NCI-H2171 treated with DMSO at 0.1 percent for 48 hours (cell line): ENCODE measurements around the gene SPATC1L.
"Not testable (repeated sequence)": the region's sequence is repeated elsewhere in the genome, so short reads cannot be mapped to it uniquely, and the experiment has no call there.

Source experiments
- DNase-seq: peaks from one replicate; lab custom pipeline; 2025; lab: John Stamatoyannopoulos, UW

The SPATC1L gene

DNA sequence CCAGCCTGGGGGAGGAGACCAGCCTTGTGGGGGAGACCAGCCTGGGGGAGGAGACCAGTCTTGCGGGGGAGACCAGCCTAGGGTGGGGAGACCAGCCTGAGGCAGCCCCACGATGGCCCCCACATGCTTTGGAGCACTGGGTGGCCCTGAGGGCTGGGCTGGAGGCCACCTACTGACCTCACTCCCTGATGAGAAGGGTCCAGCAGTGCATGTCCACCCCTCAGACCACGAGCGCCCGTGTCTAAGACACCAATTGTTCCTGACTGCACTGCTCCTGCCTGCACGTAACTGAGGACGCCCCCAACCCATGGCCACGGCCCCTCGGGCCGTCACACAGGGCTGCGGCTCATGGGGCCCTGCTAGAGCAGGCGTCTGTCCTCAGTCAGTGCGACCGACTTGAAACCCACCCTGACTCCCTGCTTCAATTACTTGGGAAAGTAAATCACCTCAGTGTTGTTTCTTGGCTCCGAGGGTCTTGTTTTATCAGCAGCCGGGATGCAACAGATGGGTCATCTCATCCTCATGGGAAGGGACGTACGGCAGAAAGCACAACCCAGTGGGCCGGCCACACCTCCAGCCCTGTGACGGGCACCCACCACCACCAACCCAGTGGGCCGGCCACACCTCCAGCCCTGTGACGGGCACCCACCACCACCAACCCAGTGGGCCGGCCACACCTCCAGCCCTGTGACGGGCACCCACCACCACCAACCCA lies at the start of gene SPATC1L:
Gene SPATC1L, minus strand, starts transcription at position 550 of the 715 bp plus-strand sequence. CDS start 1,643 bp downstream, outside the sequence.
- DNase-seq, result peak; percentile 80

DNA sequence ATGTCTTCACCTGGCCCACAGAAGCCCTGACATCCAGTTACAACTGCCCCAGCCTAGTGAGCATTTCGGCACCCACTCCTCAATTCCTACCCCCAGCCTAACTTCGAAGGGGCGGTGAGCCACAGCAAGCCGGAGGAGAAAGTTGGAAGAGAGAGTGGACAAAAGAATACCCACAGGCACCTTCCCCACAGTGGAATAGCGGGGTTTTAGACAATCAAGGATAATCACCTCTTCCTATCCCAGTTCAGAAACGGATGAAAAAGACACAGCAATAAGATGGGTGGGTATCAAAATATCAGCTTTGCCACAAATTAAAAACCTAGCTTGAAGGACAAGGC lies 45.6 kb upstream of the SPATC1L start:
- DNase-seq, result no peak

DNA sequence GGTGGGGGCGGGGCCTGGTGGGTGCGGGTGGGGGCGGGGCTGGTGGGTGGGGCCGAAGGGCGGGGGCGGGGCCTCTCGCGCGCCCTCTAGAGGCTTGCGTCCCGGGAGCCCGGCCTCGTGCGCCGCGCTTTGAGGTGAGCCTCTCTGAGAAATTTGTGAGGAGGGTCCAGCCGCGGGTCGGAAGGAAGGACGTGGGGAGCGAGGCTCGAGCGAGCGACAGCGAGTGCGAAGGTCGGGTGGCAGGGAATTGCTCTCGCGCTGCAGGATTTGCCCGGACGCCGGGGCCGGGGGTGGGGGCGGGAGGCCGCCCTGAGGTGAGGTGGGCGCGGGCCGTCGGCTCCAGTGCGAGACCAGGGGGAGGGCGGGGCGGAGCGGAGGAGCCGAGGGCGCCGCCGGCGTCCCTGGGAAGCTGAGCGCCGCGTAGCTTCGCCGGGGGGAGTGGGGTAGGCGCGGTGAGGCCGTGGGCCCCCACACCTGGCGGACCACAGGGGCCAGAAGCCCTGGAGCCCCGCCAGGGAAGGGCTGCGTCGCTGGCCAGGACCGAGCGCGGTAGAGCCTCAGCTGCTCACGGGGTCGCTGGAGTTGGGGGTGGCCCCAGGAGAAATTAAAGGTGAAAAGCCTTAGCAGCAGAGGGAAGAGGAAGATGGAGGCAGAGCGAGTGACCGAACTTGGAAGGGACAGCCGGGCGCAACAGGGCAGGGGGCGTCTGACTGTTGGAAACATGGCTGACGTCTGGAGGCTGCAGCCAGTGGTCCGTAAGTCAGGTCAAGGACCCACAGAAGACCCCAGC lies 45.1 kb upstream of the SPATC1L start:
- DNase-seq, result peak; percentile 73

DNA sequence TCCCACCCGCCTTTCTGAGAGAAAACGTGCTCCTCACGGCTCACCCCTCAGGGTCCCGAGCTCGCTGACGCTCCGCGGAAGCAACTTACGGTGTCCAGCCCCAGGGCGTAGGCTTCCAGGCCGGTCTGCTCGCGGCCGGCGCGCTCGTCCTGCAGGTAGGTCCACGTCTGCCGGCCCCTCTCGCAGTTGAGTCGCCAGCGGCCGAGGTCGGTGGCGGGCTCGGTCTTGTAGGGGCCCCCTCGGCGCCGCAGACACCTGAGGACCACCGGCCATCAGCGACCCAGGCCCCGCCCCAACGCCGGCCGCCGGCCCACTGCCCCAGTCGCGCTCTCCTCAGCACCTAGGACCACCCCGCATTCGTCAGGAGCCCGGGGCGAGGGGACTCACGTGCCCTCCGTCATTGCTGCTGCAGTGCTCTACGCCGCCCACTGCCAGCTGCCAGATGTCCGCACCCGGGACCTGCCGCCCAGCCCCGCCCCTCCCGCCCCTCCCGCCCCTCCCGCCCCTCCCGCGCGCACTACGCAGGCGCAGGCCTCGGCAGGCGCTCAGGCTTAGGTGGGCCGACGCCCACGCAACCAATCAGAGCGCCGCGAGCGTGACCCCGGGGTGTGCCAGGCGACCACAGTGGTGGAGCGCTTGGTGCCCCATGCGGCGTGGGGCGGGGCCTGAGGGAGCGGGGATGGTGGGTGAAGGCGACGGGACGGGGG lies 44.2 kb upstream of the SPATC1L start, which contains the start of gene LSS:
Gene LSS, minus strand, starts transcription at position 430 of the 707 bp plus-strand sequence. Its CDS starts 29 bp downstream, at position 401.
- peak; percentile 94 for DNase-seq

DNA sequence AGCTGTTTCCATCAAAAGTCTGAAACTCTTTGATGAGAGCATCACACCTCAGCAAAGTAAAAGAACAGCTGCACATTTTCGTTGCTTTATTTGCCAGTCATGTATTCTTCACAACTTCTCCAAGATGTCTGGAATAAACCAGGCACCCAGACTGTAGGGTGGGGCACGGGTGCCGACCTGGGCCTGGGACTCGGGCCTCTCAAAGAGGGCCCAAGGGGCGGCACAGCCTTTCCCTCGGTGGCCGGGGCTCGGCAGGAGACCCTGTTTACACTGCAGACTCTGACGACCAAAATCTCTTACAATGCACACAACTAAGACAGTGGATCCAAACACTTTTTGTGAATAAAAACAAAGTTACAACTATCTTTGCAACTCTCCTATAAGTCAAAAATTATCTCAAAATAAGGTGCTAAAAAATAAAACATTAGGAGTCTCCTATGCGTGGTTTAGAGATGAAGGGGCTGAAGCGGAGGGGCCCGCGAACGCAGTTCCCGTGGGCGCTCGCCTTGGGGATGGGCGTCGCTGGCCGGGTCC lies 43.6 kb upstream of the SPATC1L start:
- DNase-seq, result no peak

DNA sequence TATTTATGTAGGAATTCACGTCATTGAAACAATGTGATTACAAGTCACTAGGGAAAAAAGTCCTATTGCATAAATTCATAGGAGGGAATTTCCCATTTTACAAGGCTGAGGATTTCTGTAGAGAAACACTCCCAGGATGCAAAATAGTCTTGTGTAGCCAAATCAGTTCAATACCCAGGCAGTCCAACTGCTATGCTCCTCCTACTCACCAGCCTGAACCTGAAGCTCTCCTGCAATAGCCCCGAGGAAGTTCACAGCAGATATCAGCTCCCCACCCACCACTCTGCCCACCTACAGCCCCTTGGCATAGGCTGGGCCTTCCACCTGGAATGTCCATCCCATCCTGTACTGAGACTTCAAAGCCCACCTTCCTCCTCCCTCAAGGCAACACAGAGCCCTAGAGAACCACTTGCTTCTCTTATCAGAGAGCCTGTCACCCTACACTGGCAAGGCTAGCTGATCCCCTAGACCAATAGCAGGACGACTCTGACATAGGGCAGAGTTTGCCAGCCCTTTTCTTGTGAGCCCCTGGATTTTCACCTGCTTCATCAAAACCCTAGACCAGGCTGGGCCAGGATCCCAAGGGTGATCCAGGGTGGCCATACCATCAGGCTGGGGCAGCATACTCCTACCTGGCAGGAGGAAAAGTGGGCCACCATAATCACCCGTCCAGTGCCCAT lies 42.8 kb upstream of the SPATC1L start:
- DNase-seq, result no peak

DNA sequence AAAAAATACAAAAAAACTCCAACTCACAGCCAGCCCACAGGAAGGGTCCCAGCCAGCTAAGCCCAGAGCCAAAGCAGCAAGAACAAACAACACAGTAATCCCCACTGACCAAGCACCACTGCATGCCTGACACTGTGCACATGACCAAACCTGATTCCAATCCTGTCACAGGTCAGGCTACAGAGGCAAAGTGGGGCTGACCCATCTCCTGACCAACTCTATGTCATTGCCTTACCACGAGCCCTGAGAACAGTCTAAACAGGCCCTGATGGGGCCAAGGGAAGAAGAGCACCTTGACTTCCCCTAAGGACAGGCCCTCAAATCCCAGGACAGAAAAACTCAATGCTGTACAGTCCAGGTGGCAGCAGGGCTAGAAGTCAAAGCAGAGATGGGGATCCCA lies 41.9 kb upstream of the SPATC1L start:
- no peak for DNase-seq

DNA sequence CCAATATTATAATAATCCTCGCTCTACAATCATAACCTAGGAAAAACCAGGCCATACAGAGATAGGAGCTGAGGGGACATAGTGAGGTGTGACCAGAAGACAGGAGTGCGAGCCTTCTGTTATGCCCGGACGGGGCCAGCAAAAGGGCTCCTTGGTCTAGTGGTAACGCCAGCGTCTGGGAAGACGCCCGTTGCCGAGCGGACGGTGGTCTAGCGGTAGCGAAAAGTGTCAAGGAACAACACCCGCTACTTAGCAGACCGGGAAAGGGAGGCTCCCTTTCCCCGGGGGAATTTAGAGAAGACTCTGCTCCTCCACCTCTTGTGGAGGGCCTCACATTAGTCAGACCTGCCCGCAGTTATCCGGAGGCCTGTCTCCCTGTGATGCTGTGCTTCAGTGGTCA lies 39.4 kb upstream of the SPATC1L start:
- not testable (repeated sequence) for DNase-seq

DNA sequence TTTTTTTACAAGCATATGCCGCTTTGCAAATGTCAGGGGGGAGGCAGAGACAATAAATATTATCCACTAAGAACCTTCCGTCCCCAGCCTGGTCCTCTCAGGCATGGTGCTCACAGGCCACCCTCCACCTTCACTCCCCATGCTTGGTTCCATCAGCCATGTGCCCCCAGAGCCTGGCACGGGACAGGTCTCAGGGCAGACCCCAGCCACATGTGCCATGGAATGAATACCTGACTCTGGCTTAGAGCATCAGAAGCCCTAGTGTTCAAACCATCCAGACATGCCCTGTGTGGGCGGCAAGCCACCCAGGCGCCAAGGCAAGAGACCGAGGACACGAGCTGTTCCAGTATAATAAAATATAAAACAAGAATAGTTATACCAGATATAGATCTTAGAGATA lies 39.0 kb upstream of the SPATC1L start:
- no peak for DNase-seq

DNA sequence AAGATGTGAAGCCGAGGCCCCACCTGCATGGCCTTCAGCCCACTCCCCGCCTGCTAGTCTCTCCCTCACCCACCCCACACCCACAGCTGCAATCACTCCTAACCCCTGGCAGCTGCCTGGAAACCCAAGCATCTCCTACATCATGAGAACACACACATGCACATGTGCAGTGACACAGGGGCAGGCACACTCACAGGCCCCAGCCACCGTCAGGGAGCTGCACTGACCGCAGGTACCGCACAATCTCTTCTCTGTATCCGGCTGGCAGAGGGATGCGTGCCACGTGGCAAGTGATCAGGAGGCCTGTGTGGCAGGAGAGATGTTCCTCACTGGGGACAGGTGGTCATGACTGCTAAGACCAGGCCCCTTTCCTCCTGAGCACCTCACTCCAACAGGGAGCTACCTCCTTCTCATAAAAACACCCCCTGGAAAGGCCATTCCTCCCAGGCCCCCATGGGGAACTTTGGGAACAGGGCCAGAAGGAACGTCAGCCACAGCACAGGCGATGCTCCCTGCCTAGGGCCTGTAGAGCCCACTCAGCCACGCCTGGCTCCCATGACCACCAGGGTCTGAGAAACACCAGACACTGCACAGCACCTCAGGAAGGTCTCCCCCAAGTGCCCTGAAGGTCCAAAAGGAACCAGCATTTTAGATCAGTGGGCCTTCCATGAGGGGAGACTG lies 38.3 kb upstream of the SPATC1L start:
- DNase-seq, result no peak

DNA sequence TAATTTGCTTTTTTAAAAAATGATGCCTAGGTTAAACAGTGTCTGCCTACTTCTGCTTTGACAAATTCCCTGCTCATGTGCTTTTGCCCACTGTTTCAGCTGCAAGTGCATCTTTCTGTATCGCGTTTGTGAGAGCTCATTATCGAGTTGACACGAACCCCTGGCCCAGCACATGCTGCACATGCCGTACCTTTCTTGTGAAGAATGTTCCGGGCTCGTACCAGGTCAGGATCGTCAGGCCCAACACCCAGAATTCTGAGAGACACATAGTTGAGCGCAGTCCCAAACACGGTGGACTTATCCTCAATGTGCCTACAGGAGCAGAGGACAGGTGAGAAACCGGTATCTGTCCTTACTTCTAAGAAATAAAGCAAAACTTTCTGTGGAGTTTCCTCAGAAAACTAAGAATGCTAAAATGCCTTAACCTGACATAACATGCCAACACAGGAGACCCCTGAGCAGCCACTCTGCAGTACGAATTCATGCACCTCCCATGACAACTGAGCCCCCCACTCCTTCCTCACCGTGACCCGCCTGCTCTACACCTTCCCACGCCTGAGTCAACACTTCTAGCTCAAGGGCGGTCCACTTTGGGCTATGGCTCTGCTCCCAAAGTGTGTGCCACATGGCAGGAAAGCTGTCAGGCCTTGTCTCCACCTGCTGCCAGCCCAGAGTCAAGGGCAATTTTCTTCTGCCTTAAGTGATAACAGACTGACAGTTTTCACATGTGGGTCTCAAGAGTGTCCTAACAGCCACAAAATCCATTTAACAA lies 37.6 kb upstream of the SPATC1L start:
- DNase-seq, result no peak

DNA sequence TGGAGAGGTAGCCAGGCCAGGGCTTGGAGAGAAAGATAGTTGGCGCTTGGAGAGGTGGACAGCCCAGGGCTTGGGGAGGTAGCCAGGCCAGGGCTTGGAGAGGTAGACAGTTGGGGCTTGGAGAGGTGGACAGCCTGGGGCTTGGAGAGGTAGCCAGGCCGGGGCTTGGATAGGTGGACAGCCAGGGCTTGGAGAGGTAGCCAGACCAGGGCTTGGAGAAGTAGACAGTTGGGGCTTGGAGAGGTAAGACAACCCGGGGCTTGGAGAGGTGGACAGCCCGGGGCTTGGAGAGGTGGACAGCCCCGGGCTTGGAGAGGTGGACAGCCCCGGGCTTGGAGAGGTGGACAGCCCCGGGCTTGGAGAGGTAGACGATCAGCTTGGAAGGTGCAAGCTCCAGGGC lies 36.6 kb upstream of the SPATC1L start:
- no peak for DNase-seq

DNA sequence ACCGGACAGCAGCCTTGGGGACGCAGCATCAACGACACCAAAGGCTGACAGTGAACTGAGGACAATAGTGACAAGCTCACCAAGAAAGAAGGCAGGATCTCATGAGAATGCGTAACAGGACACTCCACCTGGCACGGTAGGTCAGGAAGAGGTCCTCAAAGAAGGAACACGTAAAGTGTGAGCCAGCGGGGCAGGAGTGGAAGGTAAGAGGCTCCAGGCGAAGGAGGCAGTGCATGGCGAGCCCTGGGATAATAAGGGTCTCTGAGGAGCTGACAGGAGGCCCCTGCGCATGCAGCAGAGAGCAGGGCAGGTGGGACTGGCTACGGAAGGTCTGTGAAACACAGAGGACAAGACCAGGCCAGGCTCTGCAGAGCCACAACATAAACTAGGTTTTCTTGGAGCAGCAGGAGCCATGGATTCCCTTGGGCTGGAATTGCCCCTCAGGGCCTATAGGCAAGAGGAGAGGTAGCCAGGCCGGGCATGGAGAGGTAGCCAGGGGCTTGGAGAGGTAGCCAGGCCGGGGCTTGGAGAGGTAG lies 36.1 kb upstream of the SPATC1L start:
- DNase-seq, result no peak

DNA sequence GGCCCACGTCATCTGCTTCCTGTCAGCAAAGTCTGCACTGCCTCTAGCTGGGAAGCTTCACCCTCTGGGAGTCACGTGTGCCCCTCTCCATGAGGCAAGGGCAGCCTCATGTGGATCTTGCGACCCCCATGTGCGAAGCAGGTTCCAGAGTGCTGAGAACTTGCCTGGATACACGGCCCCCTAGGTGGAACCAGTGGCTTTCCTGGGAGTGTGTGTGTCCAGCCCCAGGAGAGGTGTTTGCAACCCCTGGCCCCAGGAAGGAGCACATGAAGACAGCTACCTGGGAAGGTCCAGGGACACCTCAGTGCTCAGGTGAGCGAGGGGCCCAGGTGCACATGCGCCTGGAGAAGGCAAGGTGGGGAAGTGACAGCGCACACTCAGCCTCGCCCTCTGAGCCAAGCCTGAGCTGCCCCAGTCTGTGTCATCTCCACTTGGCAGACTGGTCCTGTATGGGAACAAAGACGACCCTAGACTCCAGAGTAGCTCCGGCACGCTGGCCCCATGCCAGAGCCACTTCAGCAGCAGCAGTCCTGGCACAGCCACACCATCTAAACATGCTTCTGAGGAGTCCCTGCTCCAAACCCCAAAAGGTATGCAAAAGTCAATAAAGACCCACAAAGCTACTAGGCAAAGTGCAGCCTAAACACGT lies 35.5 kb upstream of the SPATC1L start:
- no peak for DNase-seq

DNA sequence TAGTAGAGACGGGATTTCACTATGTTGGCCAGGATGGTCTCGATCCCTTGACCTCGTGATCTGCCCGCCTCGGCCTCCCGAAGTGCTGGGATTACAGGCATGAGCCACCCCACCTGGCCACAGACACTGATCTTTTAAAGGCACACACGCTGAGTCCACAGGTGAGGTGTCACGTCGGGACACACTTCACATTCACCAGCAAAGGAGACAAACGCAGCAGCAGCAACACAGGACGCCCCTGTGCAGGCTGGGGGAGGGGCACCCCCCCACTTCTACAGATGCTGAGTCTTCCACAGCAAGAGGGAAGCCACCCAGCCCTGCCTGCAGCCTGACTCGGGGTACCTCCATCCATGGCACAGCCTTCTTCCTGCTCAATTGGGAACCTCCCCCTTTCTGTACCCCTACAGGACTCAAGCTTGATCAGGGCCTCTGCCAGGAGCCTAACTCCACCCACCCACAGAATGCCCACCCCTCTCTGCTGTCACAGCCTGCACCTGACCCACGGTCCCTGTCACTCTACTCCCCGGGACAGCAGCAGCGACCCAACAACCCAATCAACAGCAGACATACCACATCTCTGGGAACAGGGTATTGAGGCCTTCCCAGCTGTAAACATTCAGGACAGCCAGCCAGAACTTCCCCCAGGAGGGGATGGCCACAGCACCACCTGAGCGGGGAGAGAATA lies 34.8 kb upstream of the SPATC1L start:
- no peak for DNase-seq

DNA sequence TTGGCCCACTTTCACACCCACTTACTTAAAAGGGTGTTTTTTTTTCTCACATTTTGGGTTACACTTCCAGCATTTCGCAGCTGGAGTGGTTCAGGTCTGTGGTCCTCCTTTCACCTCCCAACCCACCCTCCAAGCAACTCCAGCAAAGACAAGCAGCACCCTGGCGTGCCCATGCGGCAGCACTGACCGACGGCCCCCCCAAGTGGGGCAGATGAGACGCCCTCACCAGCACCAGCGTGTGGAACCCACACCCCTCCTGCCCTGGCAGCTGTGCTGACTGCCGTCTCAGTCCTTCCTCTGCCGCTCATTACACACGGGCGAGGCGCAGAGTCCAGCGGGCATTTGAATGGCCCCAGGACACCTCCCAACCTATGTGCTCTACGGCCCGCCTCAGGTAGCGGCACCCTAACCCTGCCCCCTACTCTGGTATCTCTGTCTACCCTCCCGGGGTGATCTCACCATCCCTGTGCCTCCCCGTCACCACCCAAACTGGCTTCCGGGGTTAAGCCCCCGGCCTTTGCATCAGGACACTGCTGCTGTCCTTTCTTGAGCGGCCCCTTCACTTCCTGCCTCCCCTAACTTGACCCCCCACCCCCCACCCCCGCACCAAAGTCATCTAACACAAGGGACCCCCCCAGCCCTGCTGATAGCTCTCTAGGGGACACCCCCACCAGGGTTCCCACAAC lies 33.4 kb upstream of the SPATC1L start:
- DNase-seq, result no peak

DNA sequence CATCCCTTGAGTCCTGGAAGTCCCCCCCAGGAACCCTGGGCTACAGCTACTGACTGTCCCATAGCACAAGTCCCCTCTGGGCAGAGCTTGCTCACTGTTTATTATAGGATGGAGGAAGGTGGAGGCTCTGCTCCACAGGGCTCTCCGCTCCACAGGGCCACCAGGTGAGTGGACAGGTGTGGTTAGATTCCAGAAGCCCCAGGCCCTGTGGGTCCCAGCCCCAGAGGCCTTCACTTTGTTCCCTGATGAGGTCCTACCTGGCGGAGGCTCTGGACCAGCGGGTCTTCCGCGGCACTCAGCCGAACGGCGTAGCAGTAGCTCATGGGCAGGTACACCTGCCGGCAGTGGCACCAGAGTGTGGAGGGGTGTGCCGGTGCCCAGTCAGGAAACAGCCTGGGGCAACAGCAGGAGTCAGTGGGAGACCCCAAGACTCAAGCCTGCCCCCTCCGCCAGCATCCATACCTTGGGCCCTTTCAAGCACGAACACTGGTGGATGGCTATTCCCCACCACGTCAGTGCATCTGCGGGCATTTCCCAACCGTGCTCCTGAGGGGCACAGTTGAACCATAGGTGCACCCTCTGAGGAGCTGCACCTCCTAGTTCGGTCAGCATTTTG lies 32.0 kb upstream of the SPATC1L start:
- DNase-seq, result no peak

DNA sequence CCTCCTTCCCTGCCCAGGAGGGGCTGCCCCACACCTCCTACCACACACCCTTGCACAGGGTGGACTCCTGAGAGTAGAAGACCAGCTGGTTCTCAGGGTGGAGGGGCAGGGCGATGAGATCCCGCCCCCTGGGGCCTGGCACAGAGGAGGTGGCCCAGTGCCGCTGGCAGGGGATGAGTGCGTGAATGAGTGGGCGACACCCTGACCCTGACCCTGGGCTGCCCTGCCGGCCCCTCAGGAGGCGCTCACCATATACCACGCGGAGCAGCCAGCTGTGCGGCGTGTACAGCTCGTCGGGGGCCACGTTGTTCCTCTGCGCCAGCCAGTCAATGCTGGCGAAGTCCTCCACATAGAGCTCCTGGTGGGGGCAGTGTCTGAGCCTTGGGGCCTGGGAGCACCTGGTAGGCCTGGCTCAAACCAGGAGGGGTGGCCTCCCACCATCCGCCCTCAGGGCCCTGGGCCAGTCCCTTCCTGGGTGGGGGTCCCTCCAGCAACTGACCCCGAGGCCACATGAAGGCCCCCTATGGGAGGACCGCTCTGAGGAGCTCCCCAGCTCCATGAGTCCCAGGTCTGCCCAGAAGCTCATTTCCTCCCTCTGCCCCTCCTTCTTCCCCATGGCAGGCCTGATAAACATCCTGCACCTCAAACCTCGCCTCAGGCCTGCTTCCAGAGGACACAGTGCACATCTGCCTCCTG lies 31.3 kb upstream of the SPATC1L start:
- no peak for DNase-seq
